Stimulated activated CD4-positive, alpha-beta T cell treated with anti-CD3 and anti-CD28 coated beads, Interleukin-4, amount 100 ng/mL, for 24 hours (primary cell): ENCODE data around the gene PRXL2A.
"Not testable (repeated sequence)": the region's sequence is repeated elsewhere in the genome, so short reads cannot be mapped to it uniquely, and the experiment has no call there.

Experiments used
- DNase-seq: peaks from one replicate; pipeline ENCODE4 v3.0.0-alpha.2; 2020

PRXL2A gene, protein sequence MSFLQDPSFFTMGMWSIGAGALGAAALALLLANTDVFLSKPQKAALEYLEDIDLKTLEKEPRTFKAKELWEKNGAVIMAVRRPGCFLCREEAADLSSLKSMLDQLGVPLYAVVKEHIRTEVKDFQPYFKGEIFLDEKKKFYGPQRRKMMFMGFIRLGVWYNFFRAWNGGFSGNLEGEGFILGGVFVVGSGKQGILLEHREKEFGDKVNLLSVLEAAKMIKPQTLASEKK

DNA sequence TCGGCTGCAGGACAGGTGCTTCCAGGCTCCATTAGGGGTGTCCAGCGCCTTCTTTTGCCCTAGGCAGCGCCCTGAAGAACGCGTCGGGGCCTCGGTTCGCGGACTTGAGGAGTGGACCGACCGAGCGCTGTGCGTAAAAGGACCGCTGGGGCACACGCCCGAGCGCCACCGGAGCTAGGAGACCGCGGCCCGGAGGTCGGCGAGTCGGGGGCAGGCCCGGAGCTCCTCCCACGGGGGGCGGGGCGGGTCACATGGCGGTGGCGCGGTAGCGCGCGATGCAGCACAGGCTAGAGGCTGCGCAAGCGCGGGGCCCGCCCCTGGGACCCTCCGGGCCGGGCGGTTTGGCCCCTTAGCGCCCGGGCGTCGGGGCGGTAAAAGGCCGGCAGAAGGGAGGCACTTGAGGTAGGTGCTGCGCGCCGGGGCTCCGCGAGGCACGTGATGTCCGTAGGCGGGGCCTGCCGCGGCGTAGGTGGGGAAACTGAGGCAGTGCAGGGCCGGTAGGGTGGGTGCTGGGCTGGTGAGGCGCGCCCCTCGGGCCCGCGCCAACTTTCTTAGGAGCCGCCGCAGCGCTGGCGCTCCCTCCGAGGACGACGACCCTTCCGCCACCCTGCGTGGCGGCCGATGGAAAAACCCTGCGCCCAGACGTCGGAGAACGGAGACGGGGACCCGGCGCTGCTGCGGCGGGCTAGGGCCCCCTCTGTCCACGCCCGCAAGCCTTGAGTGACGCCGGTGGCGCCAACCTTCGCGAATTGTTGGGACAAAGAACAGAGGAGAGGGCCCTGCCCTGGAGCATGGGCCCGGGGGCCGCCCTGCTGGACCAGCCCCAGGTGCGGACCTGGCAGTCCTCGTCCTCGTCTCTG, at the start of gene PRXL2A:
Gene PRXL2A (plus strand): TSS at position 310 of the 860 bp plus-strand sequence. CDS start 11,917 bp downstream, outside the sequence.
- DNase-seq = peak; percentile 82

GRCh38 chr10:80358925-80359324, 49.4 kb upstream of the PRXL2A start:
- not testable (repeated sequence) for DNase-seq

GRCh38 chr10:80359644-80360043, 48.7 kb upstream of the PRXL2A start:
- no peak for DNase-seq

DNA sequence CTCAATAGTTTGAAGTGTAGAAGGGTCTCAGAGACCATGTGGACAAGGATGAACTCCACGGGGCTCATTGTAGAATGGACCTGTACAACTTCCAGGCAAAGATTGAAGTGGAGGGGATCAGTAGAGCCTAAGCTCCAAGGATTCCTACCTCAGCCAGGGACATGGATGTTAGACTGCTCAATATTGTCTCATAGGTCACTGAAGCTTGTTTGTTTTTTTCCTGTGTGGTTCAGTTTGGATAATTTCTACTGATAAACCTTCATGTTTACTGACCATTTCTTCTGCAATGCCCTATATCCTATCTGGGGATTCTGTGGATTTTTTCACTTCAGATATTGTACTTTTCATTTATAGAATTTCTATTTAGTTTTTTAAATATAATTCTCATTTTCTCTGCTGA, 42.8 kb upstream of the PRXL2A start:
- DNase-seq = no peak

- DNase-seq = no peak
Measured at GRCh38 chr10:80371467-80371866, 36.9 kb upstream of the PRXL2A start.

GRCh38 chr10:80372675-80373074, 35.7 kb upstream of the PRXL2A start:
- no peak for DNase-seq

DNA sequence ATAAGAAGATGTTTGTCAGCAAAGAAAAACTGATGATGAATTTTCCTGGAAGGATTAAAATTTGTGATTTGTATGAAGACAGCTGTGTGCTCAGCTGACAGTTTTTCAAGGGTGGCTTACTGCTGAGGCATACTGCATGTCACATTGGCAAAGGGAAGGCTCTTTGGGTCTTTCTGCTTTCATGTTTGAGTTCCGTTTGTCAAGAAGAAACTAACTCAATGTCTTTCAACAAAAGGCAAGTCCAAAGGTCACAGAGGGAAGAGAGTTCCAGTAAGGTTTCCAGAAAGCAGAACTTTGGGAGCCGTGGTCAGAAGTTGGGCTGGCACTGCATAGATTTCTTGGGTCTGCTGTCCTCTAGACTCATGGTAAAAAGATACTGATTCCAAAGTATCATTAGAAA, 34.8 kb upstream of the PRXL2A start:
- DNase-seq = no peak

- DNase-seq = no peak
Measured at GRCh38 chr10:80379701-80380100, 28.6 kb upstream of the PRXL2A start.

- no peak for DNase-seq
Measured at GRCh38 chr10:80380185-80380584, 28.2 kb upstream of the PRXL2A start.

GRCh38 chr10:80382989-80383388, 25.4 kb upstream of the PRXL2A start:
- peak; percentile 31 for DNase-seq

DNA sequence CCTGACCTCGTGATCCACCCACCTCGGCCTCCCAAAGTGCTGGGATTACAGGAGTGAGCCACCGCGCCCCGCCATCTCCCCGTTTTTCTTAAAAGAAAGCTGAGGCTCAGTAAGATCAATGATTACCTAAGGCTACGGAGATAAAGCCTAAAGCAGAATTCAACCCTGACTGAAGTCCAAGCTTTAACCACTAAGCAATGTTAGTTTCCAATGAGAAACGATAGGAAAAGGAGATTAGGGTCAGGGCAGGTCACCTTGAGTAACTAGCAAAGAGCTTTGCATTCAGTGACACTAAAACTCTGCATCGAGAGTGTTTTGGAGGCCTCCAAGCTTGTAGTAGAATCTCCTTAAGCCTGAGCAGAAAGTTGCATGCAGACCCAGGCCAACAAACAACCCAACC, 17.6 kb upstream of the PRXL2A start:
- DNase-seq = no peak

GRCh38 chr10:80392250-80392649, 16.1 kb upstream of the PRXL2A start:
- no peak for DNase-seq

- no peak for DNase-seq
Measured at GRCh38 chr10:80394358-80394916, 13.9 kb upstream of the PRXL2A start.

DNA sequence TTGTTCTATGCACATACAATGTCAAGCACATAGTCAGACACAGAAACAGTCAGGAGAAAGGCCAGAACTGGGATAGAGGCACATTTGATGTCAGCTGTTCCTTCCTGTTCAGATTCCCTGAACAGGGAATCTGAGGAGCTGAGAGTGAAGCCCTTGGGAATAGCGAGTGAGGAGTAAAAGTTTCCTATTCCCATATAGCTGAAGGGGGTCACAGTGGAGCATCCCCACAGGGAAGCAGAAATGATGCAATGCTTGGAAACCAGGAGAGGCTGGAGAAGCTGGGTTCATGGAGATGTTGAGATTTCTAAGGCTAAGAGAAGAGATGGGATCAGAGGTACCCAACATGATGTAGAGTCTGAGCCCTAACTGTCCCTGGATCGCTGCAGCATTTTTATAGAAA, 11.3 kb upstream of the PRXL2A start:
- DNase-seq = no peak

GRCh38 chr10:80400136-80400804, 8.1 kb upstream of the PRXL2A start:
- no peak for DNase-seq

GRCh38 chr10:80405035-80405434, 3.3 kb upstream of the PRXL2A start:
- no peak for DNase-seq

DNA sequence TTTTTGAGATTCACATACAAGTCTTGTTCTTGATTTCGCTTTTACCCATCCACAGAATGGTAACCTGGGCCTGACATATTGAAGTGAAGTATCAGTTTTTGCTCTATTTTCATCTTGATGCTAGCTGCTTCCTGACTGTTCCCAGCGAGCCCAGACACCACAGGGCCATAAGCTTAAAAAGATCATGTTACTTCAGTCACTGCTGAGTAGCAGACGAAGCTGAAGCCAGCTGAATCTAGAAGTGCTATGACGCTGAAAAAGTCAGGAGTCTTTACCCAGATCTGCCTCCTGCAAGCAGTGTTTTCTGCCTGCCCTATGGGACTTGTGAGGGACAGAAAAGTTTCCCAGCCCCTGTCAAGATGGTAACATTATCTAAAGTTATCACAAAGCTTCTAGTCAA, 2.7 kb upstream of the PRXL2A start:
- no peak for DNase-seq

DNA sequence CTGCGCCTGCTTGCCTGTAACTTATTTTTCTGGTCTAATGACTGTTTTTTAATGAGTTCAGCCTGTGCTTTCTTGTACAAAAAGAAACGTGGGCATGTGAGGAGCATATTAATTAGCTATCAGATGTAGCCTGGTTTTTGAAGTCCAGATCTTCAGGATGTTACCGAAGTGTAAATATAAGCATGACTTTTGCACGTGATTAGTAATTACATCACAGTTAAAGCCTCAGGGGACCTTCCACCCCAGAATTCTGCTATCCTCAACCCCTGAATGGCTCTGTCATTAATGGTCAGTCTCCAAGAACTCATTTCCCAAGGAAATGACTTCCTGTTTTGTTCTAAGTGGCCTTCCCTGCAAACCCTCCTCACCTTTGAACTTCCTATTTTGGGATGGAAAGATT, 2.1 kb upstream of the PRXL2A start:
- DNase-seq = no peak

GRCh38 chr10:80407812-80408241, 524 bp upstream of the PRXL2A start:
- DNase-seq = peak; percentile 71

GRCh38 chr10:80409121-80409520, 770 bp downstream of the PRXL2A start:
- DNase-seq = no peak

DNA sequence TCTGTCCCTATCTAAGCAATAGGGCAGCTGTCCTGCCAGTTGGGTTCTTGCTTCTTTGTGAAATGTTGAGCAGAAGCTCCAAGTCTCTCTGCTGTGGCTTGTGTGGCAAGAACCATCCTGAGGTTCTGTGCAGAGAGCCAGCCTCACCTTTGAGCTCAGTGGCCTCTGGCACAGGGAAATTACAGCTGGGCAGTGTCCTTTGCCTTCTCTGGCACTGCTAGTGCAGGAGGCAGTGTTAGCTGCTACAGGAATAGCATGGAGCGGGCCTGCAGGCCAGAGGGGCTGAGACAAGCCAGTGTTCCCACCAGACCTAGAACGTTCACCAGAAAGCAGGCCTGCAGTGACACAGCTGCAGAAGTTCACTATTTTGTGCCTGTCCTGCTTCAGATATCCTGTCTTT, 1.8 kb downstream of the PRXL2A start:
- no peak for DNase-seq

GRCh38 chr10:80410578-80411145, 2.3 kb downstream of the PRXL2A start:
- no peak for DNase-seq

DNA sequence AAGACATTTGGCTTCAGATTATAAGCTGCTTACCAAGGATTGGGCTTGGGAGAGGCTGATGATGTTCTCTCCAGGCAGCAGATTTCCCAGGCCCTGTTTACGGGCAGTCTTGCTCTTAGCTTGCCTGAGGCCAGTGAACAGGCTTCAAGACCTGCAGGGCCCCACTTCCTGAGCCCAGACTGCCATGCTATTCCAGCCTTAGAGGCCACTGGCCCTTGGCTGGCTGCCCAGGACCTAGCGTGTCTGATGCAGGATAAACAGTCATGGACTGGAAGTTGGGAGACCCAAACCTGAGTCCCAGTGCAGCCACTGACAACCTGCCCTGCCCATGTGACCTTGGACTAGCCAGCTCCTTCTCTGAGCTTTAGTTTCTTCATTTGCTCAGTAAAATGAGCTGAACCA, 2.9 kb downstream of the PRXL2A start:
- no peak for DNase-seq
